ENCODE measurements around the gene LYRM4.

The LYRM4 gene

GRCh38 chr6:5153186-5153585 lies 107.6 kb downstream of the LYRM4 start:
- H4K20me1 ChIP-seq (ENCODE audit: insufficient read depth, low read length) = no peaks in the 10 kb centered on the region
- H3K27me3 ChIP-seq (ENCODE audit: low read depth, low read length) = no peaks in the 10 kb centered on the region
- H2AFZ ChIP-seq (ENCODE audit: low read depth, low read length) = no peak overlapping the region
- no peak for TF ChIP-seq CTCF (IDR thresholded peaks at IDR 0.05; ENCODE audit: low read depth, low read length)
- TF ChIP-seq EZH2phosphoT487 (IDR thresholded peaks at IDR 0.05; ENCODE audit: low read depth) = no peak
- no peak overlapping the region for H3K4me2 ChIP-seq (ENCODE audit: low read length)
- no peak overlapping the region for H3K9ac ChIP-seq (ENCODE audit: low read length)
- H3K36me3 ChIP-seq (replicated peaks; ENCODE audit: low read depth, low read length) = no peaks in the 10 kb centered on the region
- no peak overlapping the region for H3K27ac ChIP-seq (ENCODE audit: low read length)
- peaks cover 7% of the 10 kb centered on the region for H3K4me1 ChIP-seq (ENCODE audit: low read length)
- H3K9me3 ChIP-seq (ENCODE audit: insufficient read depth, low read length) = no peaks in the 10 kb centered on the region
- no peak overlapping the region for H3K4me3 ChIP-seq (ENCODE audit: low read length)
- H3K79me2 ChIP-seq (ENCODE audit: low read length) = no peaks in the 10 kb centered on the region

- no peaks in the 10 kb centered on the region for H3K27me3 ChIP-seq (ENCODE audit: low read depth, low read length)
- H3K4me3 ChIP-seq (ENCODE audit: low read length) = no peak overlapping the region
- no peaks in the 10 kb centered on the region for H3K36me3 ChIP-seq (replicated peaks; ENCODE audit: low read depth, low read length)
- no peak overlapping the region for H3K27ac ChIP-seq (ENCODE audit: low read length)
- no peak overlapping the region for H3K4me2 ChIP-seq (ENCODE audit: low read length)
- TF ChIP-seq CTCF (IDR thresholded peaks at IDR 0.05; ENCODE audit: low read depth, low read length) = no peak
- no peak overlapping the region for H3K9ac ChIP-seq (ENCODE audit: low read length)
- no peak overlapping the region for H2AFZ ChIP-seq (ENCODE audit: low read depth, low read length)
- no peaks in the 10 kb centered on the region for H4K20me1 ChIP-seq (ENCODE audit: insufficient read depth, low read length)
- H3K4me1 ChIP-seq (ENCODE audit: low read length) = peaks cover 7% of the 10 kb centered on the region
- no peaks in the 10 kb centered on the region for H3K79me2 ChIP-seq (ENCODE audit: low read length)
- no peaks in the 10 kb centered on the region for H3K9me3 ChIP-seq (ENCODE audit: insufficient read depth, low read length)
These were observed 108.3 kb downstream of the LYRM4 start for GRCh38 chr6:5152460-5152859.

- Histone ChIP-seq H3K4me3 (ENCODE audit: low read length) (no peak overlapping the region), H3K4me2 (ENCODE audit: low read length) (no peak overlapping the region), H4K20me1 (ENCODE audit: insufficient read depth, low read length) (no peaks in the 10 kb centered on the region), H3K79me2 (ENCODE audit: low read length) (no peaks in the 10 kb centered on the region), H3K9ac (ENCODE audit: low read length) (no peak overlapping the region), H3K36me3 (replicated peaks; ENCODE audit: low read depth, low read length) (no peaks in the 10 kb centered on the region), H3K9me3 (ENCODE audit: insufficient read depth, low read length) (no peaks in the 10 kb centered on the region), H2AFZ (ENCODE audit: low read depth, low read length) (no peak overlapping the region), H3K4me1 (ENCODE audit: low read length) (peaks cover 7% of the 10 kb centered on the region), H3K27ac (ENCODE audit: low read length) (no peak overlapping the region), H3K27me3 (ENCODE audit: low read depth, low read length) (no peaks in the 10 kb centered on the region)
- TF ChIP-seq EZH2phosphoT487 (IDR thresholded peaks at IDR 0.05; ENCODE audit: low read depth) (no peak), CTCF (IDR thresholded peaks at IDR 0.05; ENCODE audit: low read depth, low read length) (no peak)
These were observed 108.8 kb downstream of the LYRM4 start for GRCh38 chr6:5151955-5152401.

GRCh38 chr6:5151360-5151954 lies 109.3 kb downstream of the LYRM4 start:
- TF ChIP-seq EZH2phosphoT487 (IDR thresholded peaks at IDR 0.05; ENCODE audit: low read depth) (no peak), CTCF (IDR thresholded peaks at IDR 0.05; ENCODE audit: low read depth, low read length) (no peak)
- no peaks in the 10 kb centered on the region for H3K79me2 ChIP-seq (ENCODE audit: low read length)
- no peaks in the 10 kb centered on the region for H3K27me3 ChIP-seq (ENCODE audit: low read depth, low read length)
- no peaks in the 10 kb centered on the region for H4K20me1 ChIP-seq (ENCODE audit: insufficient read depth, low read length)
- no peak overlapping the region for H3K4me3 ChIP-seq (ENCODE audit: low read length)
- no peaks in the 10 kb centered on the region for H3K9me3 ChIP-seq (ENCODE audit: insufficient read depth, low read length)
- no peak overlapping the region for H3K9ac ChIP-seq (ENCODE audit: low read length)
- no peaks in the 10 kb centered on the region for H3K36me3 ChIP-seq (replicated peaks; ENCODE audit: low read depth, low read length)
- peaks cover 7% of the 10 kb centered on the region for H3K4me1 ChIP-seq (ENCODE audit: low read length)
- no peak overlapping the region for H3K4me2 ChIP-seq (ENCODE audit: low read length)
- H2AFZ ChIP-seq (ENCODE audit: low read depth, low read length) = no peak overlapping the region
- H3K27ac ChIP-seq (ENCODE audit: low read length) = no peak overlapping the region
